Endothelial cell of umbilical vein (primary cell): ENCODE measurements around the gene PARN. TPM values are rescaled to one million over a fixed set of nuclear protein-coding genes. Genes with fewer than 3 reads are reported as not detected.

Source experiments
- BruUV-seq: library from RNA; stranded (reverse); fragments of 400-500 nt; replicated peaks from 2 replicates; lab custom pipeline; 2021; lab: Mats Ljungman, UMichigan
- CTCF ChIA-PET: fragments of 300-600, 350-600 bp; sonication (Branson Sonifier 250); formaldehyde crosslinking; loops from one replicate; lab custom pipeline; 2021; ENCODE audit warnings: antibody characterized with exemption, inconsistent platforms; lab: Charles Lee
- POLR2A ChIA-PET: fragments of 300-600, 350-600 bp; sonication (Branson Sonifier 250); formaldehyde crosslinking; loops from one replicate; lab custom pipeline; 2021; ENCODE audit warnings: antibody characterized with exemption, inconsistent platforms; lab: Charles Lee
- DNase-seq: peaks from one replicate; pipeline ENCODE4 v3.0.0-alpha.2; 2011; ENCODE audit warnings: low read depth, low spot score
- FAIRE-seq: peaks from 2 replicates; lab custom pipeline; 2011; peaks lifted over from hg19 to GRCh38; lab: Jason Lieb, UNC
- H2AFZ ChIP-seq: 2 replicates; pipeline ENCODE4 v1.6.0; 2012; ENCODE audit warnings: low read depth, low read length, control low read depth, inconsistent platforms
- H3K27ac ChIP-seq: 2 replicates; pipeline ENCODE4 v1.5.1; 2011; ENCODE audit warnings: low read depth, mild to moderate bottlenecking, control low read depth, low read length, moderate library complexity; ENCODE audit not compliant: insufficient read depth
- H3K27me3 ChIP-seq, 2 experiments: 2 replicates each; pipeline versions ENCODE4 v1.6.0 to v1.6.1; 2011; ENCODE audit warnings: low read length in 2 of 2, mixed read lengths in 1 of 2; ENCODE audit not compliant: control insufficient read depth in 2 of 2, insufficient read depth in 2 of 2
- H3K36me3 ChIP-seq, 2 experiments: 2 replicates in 1 of 2; 3 replicates in 1 of 2; pipeline ENCODE4 v1.5.1; 2011; ENCODE audit warnings: low read length in 2 of 2, mild to moderate bottlenecking in 1 of 2, moderate library complexity in 1 of 2; ENCODE audit not compliant: control insufficient read depth in 2 of 2, insufficient read depth in 2 of 2; ENCODE audit errors: extremely low read depth in 1 of 2
- H3K4me1 ChIP-seq: 3 replicates; pipeline ENCODE4 v1.5.1; 2011; ENCODE audit warnings: mild to moderate bottlenecking, low read length; ENCODE audit not compliant: control insufficient read depth, insufficient read depth; ENCODE audit errors: extremely low read depth
- H3K4me2 ChIP-seq: 2 replicates; pipeline ENCODE4 v1.6.1; 2011; ENCODE audit warnings: low read length, control low read depth, mixed read lengths; ENCODE audit not compliant: insufficient read depth
- H3K4me3 ChIP-seq, 3 experiments: fragments of 200-600 bp in 1 of 3; sonication (generic), shearing (Covaris generic) in 1 of 3; replicated peaks in 1 of 3; 2 replicates each; pipeline ENCODE4 v1.5.1; 2011 to 2016; ENCODE audit warnings: control low read depth in 3 of 3, low read length in 3 of 3, mild to moderate bottlenecking in 2 of 3, inconsistent platforms in 1 of 3, low read depth in 1 of 3, moderate library complexity in 1 of 3; ENCODE audit not compliant: insufficient read depth in 1 of 3
- H3K79me2 ChIP-seq: 2 replicates; pipeline ENCODE4 v1.6.0; 2012; ENCODE audit warnings: low read length, inconsistent platforms; ENCODE audit not compliant: control insufficient read depth, insufficient read depth
- H3K9ac ChIP-seq: replicated peaks from 2 replicates; pipeline ENCODE3; 2011; ENCODE audit warnings: low read length, control low read depth; ENCODE audit not compliant: insufficient read depth; ENCODE audit errors: extremely low read depth
- H3K9me1 ChIP-seq: replicated peaks from 3 replicates; pipeline ENCODE4 v1.6.0; 2011; ENCODE audit warnings: mild to moderate bottlenecking, low read length; ENCODE audit not compliant: control insufficient read depth, insufficient read depth; ENCODE audit errors: extremely low read depth
- H3K9me3 ChIP-seq: replicated peaks from 2 replicates; pipeline ENCODE4 v1.5.1; 2012; ENCODE audit warnings: low read length, inconsistent platforms; ENCODE audit not compliant: control insufficient read depth, insufficient read depth
- H4K20me1 ChIP-seq: replicated peaks from 2 replicates; pipeline ENCODE3; 2011; ENCODE audit warnings: mild to moderate bottlenecking, low read length; ENCODE audit not compliant: control insufficient read depth, insufficient read depth; ENCODE audit errors: extremely low read depth
- CTCF ChIP-seq, 2 donors: IDR thresholded peaks; 1 replicate in 1 of 2; 2 replicates in 1 of 2; pipeline ENCODE4 v1.5.1; 2011; ENCODE audit warnings: low read length in 2 of 2, mild to moderate bottlenecking in 2 of 2, moderate library complexity in 2 of 2, control low read depth in 1 of 2, inconsistent platforms in 1 of 2, low read depth in 1 of 2; ENCODE audit not compliant: insufficient read depth in 1 of 2; ENCODE audit errors: extremely low read depth in 1 of 2
- EZH2 ChIP-seq: IDR thresholded peaks from 2 replicates; pipeline ENCODE4 v1.6.1; 2012; ENCODE audit warnings: borderline replicate concordance, low read depth, mild to moderate bottlenecking, moderate library complexity, low read length, inconsistent platforms; ENCODE audit not compliant: severe bottlenecking
- FOS ChIP-seq: IDR thresholded peaks from 2 replicates; pipeline ENCODE4 v1.6.1; 2011; ENCODE audit warnings: mild to moderate bottlenecking, low read length, moderate library complexity, borderline replicate concordance; ENCODE audit not compliant: insufficient read depth
- GATA2 ChIP-seq: IDR thresholded peaks from 2 replicates; pipeline ENCODE4 v1.7.0; 2011; ENCODE audit warnings: low read depth, mild to moderate bottlenecking, moderate library complexity, mixed read lengths, low read length; ENCODE audit not compliant: insufficient read length, insufficient read depth
- JUN ChIP-seq: IDR thresholded peaks from 2 replicates; pipeline ENCODE4 v1.6.1; 2011; ENCODE audit warnings: borderline replicate concordance, low read depth; ENCODE audit not compliant: insufficient read length, insufficient read depth
- MAX ChIP-seq: IDR thresholded peaks from 2 replicates; pipeline ENCODE4 v1.6.1; 2011; ENCODE audit not compliant: insufficient read depth, insufficient read length
- MYC ChIP-seq: IDR thresholded peaks from one replicate; pipeline ENCODE4 v1.6.1; 2011; ENCODE audit warnings: mild to moderate bottlenecking, low read depth, low read length
- POLR2A ChIP-seq: IDR thresholded peaks from 2 replicates; pipeline ENCODE4 v1.6.1; 2012; ENCODE audit warnings: low read depth, mild to moderate bottlenecking, control low read depth, low read length
- POLR2AphosphoS5 ChIP-seq: IDR thresholded peaks from 2 replicates; pipeline ENCODE4 v1.6.1; 2012; ENCODE audit warnings: low read depth, mild to moderate bottlenecking, control low read depth, low read length, moderate library complexity; ENCODE audit not compliant: insufficient read depth
- dilution Hi-C: fragments of 300-500 bp; cut with MboI; formaldehyde crosslinking; loops from one replicate; pipeline ENCODE4 v1.15.0; 2019; ENCODE audit warnings: low sequenced_read_pairs; ENCODE audit not compliant: extremely low pct_ligation_motif_present
- intact Hi-C: fragments of 100-400 bp; cut with micrococcal nuclease; formaldehyde crosslinking; loops from one replicate; pipeline ENCODE4 v1.10.0; 2022
- polyA plus RNA-seq, 4 experiments: library from polyadenylated mRNA; depleted of rRNA in 3 of 4; stranded (reverse) in 3 of 4; unstranded in 1 of 4; fragments of >200 nt; gene quantifications; 2 replicates each; pipeline versions ENCODE4 v1.2.1 to v1.2.3, GENCODE V29; 2011 to 2012; ENCODE audit warnings: missing spikeins in 1 of 4
- total RNA-seq: library from RNA; stranded (reverse); gene quantifications from 2 replicates; pipeline ENCODE4 v1.2.3, GENCODE V29; 2021

Gene PARN
- total and polyA plus RNA-seq, 2 donors (not counting 3 experiments of a cell fraction or from before 2014, with no cell fraction given): 16.9 to 24.6 TPM

DNA sequence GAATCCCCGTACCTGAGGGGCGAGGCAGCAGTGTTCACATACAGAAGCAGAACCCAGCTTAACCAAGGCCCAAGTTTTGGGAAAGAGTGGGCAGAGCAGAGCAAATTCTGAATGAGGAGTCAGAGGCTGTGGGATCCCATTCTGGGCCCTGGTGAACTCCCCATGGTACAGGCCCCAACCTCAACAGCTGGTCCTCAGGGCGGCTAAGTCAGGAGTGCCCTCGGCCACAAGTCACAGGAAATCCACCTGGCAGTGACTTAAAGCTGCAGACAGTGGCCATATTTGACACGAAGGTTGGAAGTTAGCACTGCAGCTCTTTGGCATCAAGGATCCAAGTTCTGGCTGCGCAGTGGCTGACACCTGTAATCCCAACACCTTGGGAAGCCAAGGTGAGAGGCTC is 237.1 kb downstream of the PARN start:
- DNase-seq (no peak), FAIRE-seq (no peak)
- ChIA-PET CTCF (no interaction called here), POLR2A (no interaction called here)
- no peaks in the 10 kb centered on the region for H3K4me1 ChIP-seq
- intact Hi-C loops (no loop called here), dilution Hi-C loops (no loop called here)
- no peak overlapping the region for H3K9ac ChIP-seq
- no peaks in the 10 kb centered on the region for H3K9me3 ChIP-seq
- no peak overlapping the region for H2AFZ ChIP-seq
- no peaks in the 10 kb centered on the region for H3K9me1 ChIP-seq
- no peaks in the 10 kb centered on the region for H3K36me3 ChIP-seq
- no peak overlapping the region for H3K4me3 ChIP-seq
- TF ChIP-seq CTCF (IDR thresholded peaks at IDR 0.05; ENCODE audit: extremely low read depth in 1 of 2, insufficient read depth in 1 of 2, low read depth in 1 of 2, low read length in 2 of 2) (no peak), MAX (no peak), JUN (no peak), MYC (no peak), POLR2A (no peak), EZH2 (no peak)
- H3K79me2 ChIP-seq: no peaks in the 10 kb centered on the region
- no peak overlapping the region for H3K27ac ChIP-seq
- no peaks in the 10 kb centered on the region for H4K20me1 ChIP-seq
- no peaks in the 10 kb centered on the region for H3K27me3 ChIP-seq
- no TSS peak for BruUV-seq
- H3K4me2 ChIP-seq: no peak overlapping the region

GRCh38 chr16:14389359-14389758 is 240.7 kb downstream of the PARN start:
- no peak for TF ChIP-seq POLR2AphosphoS5
- TF ChIP-seq FOS: no peak
- TF ChIP-seq JUN: no peak
- no peak for TF ChIP-seq POLR2A
- no peak for TF ChIP-seq CTCF (IDR thresholded peaks at IDR 0.05; ENCODE audit: extremely low read depth in 1 of 2, insufficient read depth in 1 of 2, low read depth in 1 of 2, low read length in 2 of 2)
- no peak for TF ChIP-seq MAX
- no peak for TF ChIP-seq EZH2
- TF ChIP-seq GATA2: no peak
- no peak for TF ChIP-seq MYC
- Histone ChIP-seq H4K20me1 (no peaks in the 10 kb centered on the region), H2AFZ (no peak overlapping the region), H3K27ac (no peak overlapping the region), H3K27me3 (no peaks in the 10 kb centered on the region), H3K4me2 (no peak overlapping the region), H3K4me1 (no peaks in the 10 kb centered on the region), H3K9me3 (no peaks in the 10 kb centered on the region), H3K9ac (no peak overlapping the region), H3K4me3 (no peak overlapping the region), H3K36me3 (no peaks in the 10 kb centered on the region), H3K9me1 (no peaks in the 10 kb centered on the region), H3K79me2 (no peaks in the 10 kb centered on the region)
- FAIRE-seq (no peak), DNase-seq (no peak)
- CTCF ChIA-PET: interaction anchor here (0.6 to 1.7 kb wide), 2 partner anchors 69 to 139 kb away, joined by 3 read pairs; no protein-coding TSS in a partner anchor
- dilution Hi-C loops (no loop called here), intact Hi-C loops (no loop called here)
- BruUV-seq: no TSS peak
- POLR2A ChIA-PET: no interaction called here
